ENCODE results near the gene RPS10.
"Not testable (repeated sequence)": the region's sequence is repeated elsewhere in the genome, so short reads cannot be mapped to it uniquely, and the experiment has no call there.

The RPS10 gene

GRCh38 chr6:34447910-34448309 is 22.0 kb upstream of the RPS10 start:
- DNase-seq (ENCODE audit: low read depth in 2 of 2) = no peak

GRCh38 chr6:34447386-34447785 is 21.5 kb upstream of the RPS10 start:
- DNase-seq (ENCODE audit: low read depth in 2 of 2) = no peak

- no peak for DNase-seq (ENCODE audit: low read depth in 2 of 2)
These were observed 19.5 kb upstream of the RPS10 start for GRCh38 chr6:34445313-34445860.

GRCh38 chr6:34441526-34441925 is 15.7 kb upstream of the RPS10 start:
- DNase-seq (ENCODE audit: low read depth in 2 of 2) = no peak

GRCh38 chr6:34439442-34439841 is 13.6 kb upstream of the RPS10 start:
- DNase-seq (ENCODE audit: low read depth in 2 of 2) = no peak

GRCh38 chr6:34438705-34439104 is 12.8 kb upstream of the RPS10 start:
- DNase-seq (ENCODE audit: low read depth in 2 of 2) = no peak

- no peak for DNase-seq (ENCODE audit: low read depth in 2 of 2)
These were observed 11.7 kb upstream of the RPS10 start for GRCh38 chr6:34437644-34437970.

- DNase-seq (ENCODE audit: low read depth in 2 of 2) = no peak
These were observed 11.2 kb upstream of the RPS10 start for GRCh38 chr6:34436803-34437643.

GRCh38 chr6:34435916-34436315 is 10.0 kb upstream of the RPS10 start:
- DNase-seq (ENCODE audit: low read depth in 2 of 2) = no peak

GRCh38 chr6:34425132-34425497 is 754 bp downstream of the RPS10 start:
- peak in 1 of 2 donors; percentile 13 for DNase-seq (ENCODE audit: low read depth in 2 of 2)

- DNase-seq (ENCODE audit: low read depth in 2 of 2) = no peak
These were observed 1.4 kb downstream of the RPS10 start for GRCh38 chr6:34424200-34425131.

- DNase-seq (ENCODE audit: low read depth in 2 of 2) = no peak
These were observed 2.6 kb downstream of the RPS10 start for GRCh38 chr6:34423254-34423653.

- no peak for DNase-seq (ENCODE audit: low read depth in 2 of 2)
These were observed 7.5 kb downstream of the RPS10 start for GRCh38 chr6:34418367-34418766.

GRCh38 chr6:34416877-34417371 is 8.9 kb downstream of the RPS10 start:
- DNase-seq (ENCODE audit: low read depth in 2 of 2) = no peak

- peak in 1 of 2 donors; percentile 28 for DNase-seq (ENCODE audit: low read depth in 2 of 2)
These were observed 10.6 kb downstream of the RPS10 start for GRCh38 chr6:34414999-34415858.

- no peak for DNase-seq (ENCODE audit: low read depth in 2 of 2)
These were observed 13.1 kb downstream of the RPS10 start for GRCh38 chr6:34412643-34413214.

GRCh38 chr6:34412016-34412415 is 13.9 kb downstream of the RPS10 start:
- no peak for DNase-seq (ENCODE audit: low read depth in 2 of 2)

GRCh38 chr6:34407915-34408314 is 18.0 kb downstream of the RPS10 start:
- DNase-seq (ENCODE audit: low read depth in 2 of 2) = not testable (repeated sequence)

GRCh38 chr6:34396518-34396917 is 29.4 kb downstream of the RPS10 start:
- no peak for DNase-seq (ENCODE audit: low read depth in 2 of 2)

GRCh38 chr6:34393966-34394305 is 31.9 kb downstream of the RPS10 start:
- DNase-seq (ENCODE audit: low read depth in 2 of 2) = no peak

Data from stimulated activated CD4-positive, alpha-beta T cell treated with anti-CD3 and anti-CD28 coated beads, Interleukin-1b, Interleukin-23, amount 100 ng/mL, for 4 hours (primary cell).